HG03457 (cell line): ENCODE measurements around the gene ULBP2.
"Not testable (repeated sequence)": the region's sequence is repeated elsewhere in the genome, so short reads cannot be mapped to it uniquely, and the experiment has no call there.

Experiments
- ATAC-seq: cut with Tn5 transposase; IDR thresholded peaks from one replicate; pipeline ENCODE4 v1.9.1; 2021; ENCODE audit warnings: moderate number of reproducible peaks; ENCODE audit not compliant: unreplicated experiment

ULBP2 gene

DNA sequence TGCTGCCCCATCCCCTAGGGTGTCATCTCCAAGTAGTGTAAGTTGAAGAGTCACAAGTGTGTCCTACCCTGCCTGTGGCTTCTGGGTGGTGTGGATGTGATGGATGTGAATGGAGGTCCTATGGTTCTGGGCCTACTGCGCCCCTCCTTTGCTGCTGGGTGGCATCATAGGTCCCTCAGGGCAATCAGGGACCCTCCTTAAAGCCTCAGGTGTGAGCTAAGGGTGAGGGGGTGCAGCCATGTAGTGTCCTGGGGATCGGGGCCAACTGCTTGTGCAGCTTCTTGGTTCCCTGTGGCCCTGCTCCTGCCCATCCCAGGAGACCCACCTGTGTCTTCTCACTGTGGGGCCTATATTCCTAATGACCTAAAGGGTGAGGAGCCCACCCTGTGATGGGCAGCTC, 24.5 kb downstream of the ULBP2 start:
- ATAC-seq, result not testable (repeated sequence)

DNA sequence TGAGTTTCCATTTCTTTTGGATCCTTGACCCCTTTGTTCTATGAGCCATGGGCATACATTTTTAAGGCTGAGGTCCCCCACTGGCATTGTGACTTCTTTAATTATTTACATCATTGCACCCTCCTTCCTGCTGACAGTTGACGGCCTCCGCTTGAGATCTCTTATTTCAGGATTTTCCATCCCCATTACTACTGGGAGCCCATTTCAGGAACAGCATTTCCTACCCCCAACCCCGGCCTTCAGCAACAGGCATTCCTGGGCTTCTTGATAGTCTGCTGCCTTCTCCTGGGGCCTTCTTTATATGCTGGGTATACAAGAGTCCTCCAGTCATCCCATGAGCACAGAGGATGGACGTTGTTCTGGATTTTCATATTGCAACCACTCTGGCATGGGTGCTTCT, 25.8 kb downstream of the ULBP2 start:
- no peak for ATAC-seq

DNA sequence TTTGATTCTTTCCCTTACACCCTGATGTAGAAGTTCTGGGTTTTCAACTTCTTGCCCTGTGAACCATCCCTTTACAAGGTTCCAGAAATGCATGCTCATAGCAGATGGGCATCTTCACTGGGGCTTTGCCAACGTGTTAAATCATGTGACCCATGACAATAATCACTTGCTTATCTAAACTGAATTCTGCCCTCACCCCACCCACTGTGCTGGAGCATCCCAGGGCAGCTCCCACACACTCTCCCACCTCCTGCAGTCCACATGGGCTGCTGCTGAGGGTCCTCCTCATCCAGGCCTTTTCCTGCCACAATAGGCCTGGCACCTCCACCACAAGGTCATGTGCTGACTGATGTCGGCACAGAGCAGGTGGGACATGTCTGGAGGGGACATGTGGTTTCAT, 26.2 kb downstream of the ULBP2 start:
- ATAC-seq, result not testable (repeated sequence)

DNA sequence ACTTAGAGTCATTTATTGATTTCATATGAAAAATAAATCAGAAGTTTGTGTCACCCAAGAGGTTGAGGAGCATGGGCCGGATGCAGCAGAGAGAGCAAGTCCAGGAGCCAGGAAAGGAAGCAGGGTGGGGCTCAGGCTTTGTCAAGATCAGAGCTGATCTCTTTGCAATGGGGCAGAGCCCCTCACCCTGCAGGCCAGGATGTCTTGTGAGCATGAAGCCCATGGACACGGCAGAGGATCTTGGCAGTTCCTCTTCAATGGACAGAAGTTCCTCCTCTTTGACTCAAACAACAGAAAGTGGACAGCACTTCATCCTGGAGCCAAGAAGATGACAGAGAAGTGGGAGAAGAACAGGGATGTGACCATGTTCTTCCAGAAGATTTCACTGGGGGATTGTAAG, 27.1 kb downstream of the ULBP2 start:
- ATAC-seq, result not testable (repeated sequence)

DNA sequence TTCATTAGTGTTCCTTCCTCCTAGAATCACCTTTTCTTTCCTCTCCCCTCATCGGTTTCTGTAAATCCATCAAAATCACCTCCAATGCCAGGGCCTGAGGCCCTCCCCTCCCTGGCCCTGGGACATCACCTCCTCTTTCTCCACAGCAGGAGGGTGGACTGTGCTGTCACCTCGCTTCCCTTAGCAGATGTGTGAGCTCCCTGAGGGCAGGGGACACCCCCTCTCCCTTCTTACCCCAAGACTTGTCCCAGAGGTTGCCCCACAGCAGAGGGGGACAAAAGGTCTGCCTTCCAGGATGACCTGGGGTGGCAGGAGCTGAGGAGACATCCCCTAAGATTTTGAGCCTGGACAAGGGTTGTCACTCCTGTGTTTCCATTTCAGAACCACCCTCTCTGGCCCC, 27.8 kb downstream of the ULBP2 start:
- ATAC-seq, result no peak

DNA sequence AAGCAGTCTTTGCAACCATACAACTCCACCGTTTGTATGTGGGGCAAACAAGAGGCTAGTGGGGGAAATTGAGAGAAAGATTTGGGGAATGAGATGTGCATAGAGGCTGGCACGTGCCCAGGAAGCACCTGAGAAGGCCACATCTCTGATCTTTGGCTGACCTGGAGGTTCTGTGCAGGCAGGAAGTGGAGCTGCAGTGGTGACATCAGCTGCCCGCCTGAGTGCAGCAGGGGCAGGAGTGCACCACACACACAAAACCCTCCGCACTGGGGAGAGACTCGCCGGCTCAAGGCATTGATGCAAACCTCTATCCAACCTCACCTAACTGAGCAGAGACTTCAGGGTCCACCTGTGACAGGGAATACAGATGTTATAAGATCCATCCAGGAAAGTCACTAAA, 32.6 kb downstream of the ULBP2 start:
- ATAC-seq, result not testable (repeated sequence)

DNA sequence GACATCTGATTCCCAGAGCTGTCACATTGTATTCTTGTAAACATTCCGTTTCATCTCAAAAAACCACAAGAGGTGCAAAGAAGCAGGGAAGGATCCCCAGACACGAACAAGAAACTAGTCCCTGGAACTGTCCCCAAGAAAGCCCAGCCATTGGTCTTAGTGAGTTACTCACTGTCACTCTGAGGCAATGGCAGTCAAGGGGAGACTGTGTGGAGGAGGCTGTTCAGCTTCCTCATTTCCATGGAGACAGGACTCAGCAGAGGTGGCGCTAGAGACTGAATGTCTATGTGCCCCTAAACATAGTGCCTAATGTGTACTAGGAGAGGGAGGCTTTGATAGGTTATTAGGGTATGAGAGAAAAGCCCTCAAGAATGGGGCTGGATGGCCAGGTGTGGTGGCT, 33.0 kb downstream of the ULBP2 start:
- no peak for ATAC-seq

DNA sequence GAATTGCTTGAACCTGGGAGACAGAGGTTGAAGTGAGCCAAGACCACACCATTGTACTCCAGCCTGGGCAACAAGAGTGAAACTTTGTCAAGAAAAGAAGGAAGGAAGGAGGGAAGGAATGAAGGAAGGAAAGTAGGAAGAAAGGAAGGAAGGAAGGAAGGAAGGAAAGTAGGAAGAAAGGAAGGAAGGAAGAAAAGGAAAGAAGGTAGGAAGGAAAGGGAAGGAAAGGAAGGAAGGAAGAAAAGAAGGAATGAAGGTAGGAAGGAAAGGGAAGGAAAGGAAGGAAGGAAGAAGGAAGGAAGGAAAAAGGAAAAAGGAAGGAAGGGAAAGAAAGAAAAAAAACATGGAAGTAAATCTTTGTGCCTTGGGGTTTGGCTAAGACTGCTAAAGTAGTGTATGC, 33.6 kb downstream of the ULBP2 start:
- ATAC-seq, result no peak

DNA sequence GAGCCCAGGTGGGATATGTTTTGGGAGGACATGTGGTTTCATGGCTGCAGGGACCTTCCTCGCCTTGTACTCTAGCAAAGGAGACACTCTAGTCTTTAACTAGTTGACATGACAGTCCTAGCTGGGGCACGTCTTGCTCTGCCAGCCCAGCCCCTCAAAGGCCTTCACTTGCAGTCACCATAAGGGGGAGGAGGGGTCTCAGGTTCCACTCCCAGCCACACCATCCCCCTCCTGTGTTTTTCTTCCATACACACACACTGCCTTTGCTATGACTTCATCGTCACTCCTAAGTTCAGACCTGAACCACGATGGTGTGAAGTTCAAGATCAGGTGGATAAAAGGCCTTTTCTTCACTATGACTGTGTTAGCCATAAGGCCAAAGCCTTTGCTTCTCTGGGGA, 35.4 kb downstream of the ULBP2 start:
- no peak for ATAC-seq

DNA sequence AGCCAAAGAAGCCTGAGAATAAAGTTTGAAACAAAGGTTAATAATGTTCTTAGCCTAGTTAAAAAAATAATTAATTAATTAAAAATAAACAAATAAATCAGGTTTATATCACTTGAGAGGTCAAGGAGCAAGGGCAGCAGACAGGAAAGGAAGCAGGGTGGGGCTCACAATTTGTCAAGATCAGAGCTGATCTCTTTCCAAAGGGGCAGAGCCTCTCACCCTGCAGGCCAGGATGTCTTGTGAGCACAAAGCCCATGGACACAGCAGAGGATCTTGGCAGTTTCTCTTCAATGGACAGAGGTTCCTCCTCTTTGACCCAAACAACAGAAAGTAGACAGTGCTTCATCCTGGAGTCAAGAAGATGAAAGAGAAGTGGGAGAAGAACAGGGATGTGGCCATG, 36.8 kb downstream of the ULBP2 start:
- no peak for ATAC-seq

DNA sequence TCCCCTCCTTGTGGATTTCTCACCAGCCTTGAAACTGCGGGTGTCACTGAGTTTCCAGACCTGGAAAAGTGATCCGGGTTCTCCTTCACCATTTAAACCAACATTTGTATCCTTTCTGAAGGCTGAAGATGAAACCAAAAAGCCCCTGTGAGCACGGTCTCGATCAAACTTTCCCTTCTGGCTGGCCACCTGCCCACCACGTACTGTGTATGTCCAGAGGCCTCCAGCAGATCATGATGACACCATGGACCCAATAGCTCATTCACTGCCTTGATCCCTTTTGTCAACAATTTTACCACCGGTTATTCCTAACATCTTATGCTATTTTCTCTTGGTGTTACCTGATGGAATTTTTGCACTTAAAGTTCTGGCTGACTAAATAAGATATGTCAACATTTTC, 37.5 kb downstream of the ULBP2 start:
- no peak for ATAC-seq

DNA sequence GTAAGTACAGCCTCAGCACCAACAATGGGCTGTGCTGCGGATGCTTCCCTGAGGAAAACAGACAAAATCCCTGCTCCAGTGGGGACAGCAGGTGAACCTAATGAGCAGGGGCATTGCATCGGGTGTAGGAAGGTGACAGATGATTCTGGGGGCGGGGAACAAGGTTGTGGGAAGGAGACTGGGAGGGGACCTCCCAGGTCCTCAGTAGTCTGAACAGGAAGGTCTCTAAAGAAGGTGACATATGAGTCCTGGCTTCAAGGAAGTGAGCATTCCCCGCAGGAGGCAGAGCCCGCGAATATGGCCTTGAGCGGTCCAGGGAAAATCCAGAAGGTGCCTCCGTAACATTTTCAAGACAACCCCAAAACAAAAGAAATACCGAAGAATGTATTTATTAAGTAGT, 41.3 kb downstream of the ULBP2 start:
- ATAC-seq, result no peak

DNA sequence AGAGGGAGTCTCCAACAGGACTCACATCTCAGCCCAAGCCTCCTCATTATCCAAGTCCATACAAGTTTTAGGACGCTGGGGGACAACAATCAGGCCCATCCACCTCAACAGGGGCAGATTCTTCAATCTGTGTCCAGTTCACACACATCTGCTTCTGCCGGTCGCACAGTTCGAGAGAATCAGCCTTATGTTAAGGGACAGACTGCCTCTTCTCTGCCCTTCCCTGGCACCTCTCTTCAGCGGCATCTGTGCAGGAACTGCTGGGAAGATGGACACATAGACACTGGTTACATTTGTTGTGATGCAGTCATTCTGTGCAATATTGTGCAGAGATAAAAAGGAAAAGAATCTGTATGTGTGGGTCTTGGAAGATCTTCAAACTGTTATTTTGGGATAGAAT, 43.0 kb downstream of the ULBP2 start:
- ATAC-seq, result no peak

DNA sequence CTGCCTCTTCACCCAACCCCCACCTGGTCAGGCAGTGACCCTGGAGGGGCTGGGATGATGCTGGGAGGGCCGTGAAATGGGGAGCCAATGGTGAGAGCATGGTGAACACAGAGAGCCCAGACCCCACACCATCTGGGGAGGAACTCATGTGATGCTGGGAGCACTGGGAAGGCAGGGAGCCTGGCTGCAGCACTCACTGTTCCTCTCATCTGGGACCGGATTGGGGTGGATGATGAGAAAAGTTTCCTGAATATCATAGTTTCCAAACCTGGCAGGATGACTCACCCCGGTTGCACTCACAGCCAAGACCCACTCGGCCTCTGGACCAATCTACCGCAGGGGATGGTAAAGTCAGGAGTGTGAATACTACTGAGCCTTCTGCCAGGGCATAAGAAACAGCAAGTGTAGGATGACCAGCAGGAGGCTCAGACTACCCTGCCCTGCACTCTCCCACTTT, 43.7 kb downstream of the ULBP2 start:
- ATAC-seq, result no peak

DNA sequence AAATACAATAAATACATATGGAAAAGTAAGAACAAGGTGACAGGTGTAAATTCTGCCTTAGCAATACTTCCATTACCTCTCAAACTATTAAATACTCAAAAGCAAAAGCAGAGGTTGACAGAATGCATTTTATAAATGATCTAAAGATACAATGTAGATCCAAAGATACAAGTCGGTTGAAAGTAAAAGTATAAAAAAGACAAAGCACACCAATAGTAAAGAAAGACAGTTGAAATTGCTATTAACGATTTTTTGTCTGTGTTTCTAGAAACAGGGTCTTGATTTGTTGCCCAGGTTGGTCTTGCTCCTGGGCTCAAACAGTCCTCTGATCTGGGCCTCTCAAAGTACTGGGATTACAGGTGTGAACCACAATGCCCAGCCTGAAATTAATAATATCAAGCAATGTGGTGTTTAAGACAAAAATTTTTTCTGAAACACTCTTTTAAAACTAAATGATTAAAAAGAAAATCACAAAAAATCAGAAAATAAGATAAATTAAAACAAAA, 45.8 kb downstream of the ULBP2 start:
- no peak for ATAC-seq

DNA sequence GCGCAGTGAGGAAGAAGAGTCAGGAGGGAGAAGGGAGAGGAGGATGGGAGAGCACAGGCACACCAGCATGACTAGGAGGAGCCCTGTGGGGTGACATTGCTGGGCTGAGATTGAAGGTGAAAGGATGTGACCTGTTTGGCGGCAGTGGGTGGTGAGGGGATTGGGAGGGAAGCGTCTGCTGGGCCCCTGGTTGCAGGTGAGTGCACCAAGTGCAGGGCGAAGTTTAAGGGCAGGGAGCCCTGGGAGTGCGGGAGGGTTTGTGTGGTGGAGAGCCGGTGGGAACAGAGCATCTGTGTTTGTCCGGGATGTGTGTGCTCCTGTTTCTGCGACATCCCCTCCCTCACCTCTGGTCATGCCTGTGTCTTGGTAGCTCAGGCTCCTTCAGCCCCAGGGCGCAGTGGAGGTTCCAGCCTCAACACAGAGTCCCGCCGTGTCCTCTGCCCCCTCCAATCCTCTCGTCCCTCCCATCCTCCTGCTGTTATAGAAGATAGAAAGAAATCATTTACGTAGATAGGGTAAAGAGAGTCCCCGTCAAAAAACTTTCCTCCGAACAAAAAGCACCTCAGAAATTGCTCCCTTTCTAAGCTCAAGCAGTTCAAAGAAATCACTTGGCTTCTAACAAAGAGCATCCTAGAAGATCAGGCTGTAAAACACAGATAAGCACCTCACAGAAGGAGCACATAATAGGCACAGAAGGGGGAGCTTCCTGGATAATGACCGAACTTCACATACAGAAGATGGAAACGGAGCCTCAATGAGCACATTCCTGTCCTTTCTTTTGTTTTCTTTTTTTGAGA, 46.9 kb downstream of the ULBP2 start:
- ATAC-seq, result no peak

DNA sequence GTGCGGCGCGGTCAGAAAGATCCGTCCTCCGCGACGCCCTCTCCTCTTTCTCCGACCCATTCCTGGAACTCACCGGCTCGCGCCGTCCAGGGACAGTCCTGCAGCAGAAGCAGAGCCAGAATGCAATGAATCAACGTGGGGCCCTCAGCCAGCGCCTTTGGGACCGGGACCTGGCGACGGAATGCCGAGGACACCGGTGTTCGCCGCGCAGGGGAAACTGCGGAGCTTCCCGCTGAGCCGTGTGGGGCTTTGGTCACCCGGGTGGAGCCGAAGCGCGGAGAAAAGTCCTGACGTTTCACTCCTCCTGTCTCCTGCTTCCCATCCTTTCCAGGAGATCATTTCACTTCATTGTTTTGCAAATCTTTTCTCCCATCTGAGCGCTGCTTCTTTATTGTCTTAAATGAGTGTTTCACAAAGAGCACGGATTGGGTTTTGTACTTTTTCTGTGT, 48.4 kb downstream of the ULBP2 start:
- ATAC-seq, result no peak

DNA sequence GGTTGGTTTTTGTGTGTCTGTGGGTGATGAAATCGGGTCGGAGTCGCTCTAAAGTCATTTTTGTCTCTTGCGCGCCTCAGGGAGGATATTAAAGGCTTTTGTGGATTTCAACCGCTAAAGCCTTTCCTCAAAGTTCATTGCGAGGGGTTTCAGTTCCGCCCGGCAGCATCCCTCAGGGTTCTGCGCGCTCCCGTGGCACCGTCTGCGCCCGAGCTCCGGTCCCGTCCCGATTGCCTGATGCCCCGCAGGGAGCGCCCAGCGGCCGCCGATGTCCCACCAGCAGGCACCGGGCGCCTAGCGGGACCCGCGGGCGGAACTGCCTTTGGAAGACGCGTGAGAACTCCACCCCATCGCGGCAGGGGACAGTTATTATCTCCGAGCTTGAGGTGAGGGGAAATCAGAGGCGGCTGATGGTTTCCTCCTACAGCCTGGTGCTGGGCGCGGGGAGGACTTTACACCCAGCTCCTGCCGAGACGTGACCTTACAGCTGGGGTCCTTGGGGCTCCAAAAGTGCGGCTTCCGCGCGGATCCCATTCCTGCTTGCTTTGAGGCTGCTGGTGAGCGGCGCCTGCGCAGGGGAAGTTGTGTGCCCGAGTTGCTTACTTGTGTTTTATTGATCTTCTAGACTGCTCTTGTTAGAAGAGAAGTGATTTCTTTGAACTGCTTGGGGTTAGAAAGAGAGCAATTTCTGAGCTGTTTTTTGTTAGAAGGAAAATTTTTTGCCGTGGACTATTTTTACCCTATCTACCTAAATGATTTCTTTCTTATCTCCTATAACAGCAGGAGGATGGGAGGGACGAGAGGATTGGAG, 49.1 kb downstream of the ULBP2 start:
- no peak for ATAC-seq

DNA sequence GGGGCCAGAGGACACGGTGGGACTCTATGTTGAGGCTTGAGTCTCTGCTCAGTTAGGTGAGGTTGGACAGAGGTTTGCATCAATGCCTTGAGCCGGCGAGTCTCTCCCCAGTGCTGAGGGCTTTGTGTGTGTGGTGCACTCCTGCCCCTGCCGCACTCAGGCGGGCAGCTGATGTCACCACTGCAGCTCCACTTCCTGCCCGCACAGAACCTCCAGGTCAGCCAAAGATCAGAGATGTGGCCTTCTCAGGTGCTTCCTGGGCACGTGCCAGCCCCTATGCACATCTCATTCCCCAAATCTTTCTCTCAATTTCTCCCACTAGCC, 49.6 kb downstream of the ULBP2 start:
- ATAC-seq, result not testable (repeated sequence)

DNA sequence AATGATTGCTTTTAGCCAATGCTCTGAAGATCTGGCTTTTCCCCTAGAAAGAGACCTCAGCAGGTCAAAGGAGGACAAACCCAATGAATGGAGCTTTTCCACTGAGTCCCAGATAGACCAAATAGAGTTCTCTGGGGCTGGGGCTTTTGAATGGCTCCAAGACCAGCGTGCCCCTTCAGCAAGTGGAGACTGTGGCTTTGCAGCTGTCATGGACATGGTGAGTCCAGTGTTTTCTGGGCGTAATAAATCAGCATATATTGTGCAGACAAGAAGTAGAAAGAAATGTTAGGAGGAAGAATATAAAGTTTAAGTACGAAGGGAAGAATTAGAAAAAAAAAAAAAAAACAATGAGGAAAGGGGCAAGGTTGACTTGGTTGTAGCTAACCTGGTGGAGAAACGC, 50.0 kb downstream of the ULBP2 start:
- no peak for ATAC-seq

DNA sequence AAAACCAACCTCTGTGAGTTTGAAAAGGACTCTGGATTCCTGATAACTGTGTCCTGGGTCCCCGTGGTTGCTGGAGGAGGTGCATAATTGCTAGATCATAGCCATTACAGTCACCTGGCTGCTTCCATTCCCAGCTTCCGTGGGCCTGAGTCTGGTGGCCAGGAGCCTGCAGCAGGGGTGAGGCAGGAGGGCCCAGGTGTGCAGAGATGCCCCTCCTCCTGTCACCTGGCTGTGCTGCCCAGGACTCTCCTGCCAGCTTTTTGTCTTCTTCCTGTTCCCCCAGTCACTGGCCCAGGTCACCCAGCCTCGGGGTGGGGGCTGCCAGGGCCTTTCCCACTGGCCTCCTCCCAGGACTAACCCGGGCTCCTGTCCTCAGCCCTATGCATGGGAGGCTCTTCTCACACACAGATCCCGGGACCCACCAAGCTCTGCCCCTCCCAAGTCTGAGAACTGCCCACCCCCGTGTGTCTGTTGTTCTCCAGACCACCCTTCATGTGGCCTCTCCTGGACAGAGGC, 53.5 kb downstream of the ULBP2 start:
- no peak for ATAC-seq

DNA sequence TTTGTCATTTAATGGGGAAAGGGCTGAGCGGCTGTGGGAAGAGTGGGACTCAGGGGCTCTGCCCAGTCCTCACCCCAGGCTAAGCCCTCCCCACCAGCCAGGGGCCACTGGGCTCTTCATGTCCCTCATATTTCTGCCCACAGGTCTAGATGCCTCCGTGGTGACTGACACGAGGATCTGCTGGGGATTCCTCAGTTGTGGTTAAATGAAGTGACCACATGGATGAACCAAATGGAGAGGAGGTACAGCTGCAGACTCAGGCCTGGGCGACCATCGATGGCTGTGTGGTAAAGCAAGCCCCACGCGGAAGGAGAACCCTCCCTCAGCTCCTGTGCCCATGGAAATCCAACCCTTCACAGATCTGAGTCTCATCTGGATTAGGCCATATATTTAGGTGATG, 54.2 kb downstream of the ULBP2 start:
- ATAC-seq, result no peak
